Suprapubic skin (tissue), 3 donors: Measurements from ENCODE around the gene CAMK2D.

Experiments
- EP300 ChIP-seq: sonication (generic); formaldehyde crosslinking; IDR thresholded peaks from one replicate; pipeline ENCODE4 v1.6.1; 2017; ENCODE audit warnings: antibody characterized with exemption
- POLR2A ChIP-seq, 2 donors: fragments of 450-650 bp; IDR thresholded peaks; one replicate each; pipeline ENCODE4 v1.6.1; 2017; ENCODE audit warnings: antibody characterized with exemption in 2 of 2, mild to moderate bottlenecking in 2 of 2, moderate library complexity in 2 of 2
- TF ChIP-seq, protein P1 (sequence below), 2 donors: fragments of 200-600 bp in 1 of 2; fragments of 450-650 bp in 1 of 2; sonication (generic) in 1 of 2; IDR thresholded peaks; one replicate each; pipeline ENCODE4 v1.5.1; 2016 to 2019; ENCODE audit warnings: antibody characterized with exemption in 2 of 2, mild to moderate bottlenecking in 1 of 2, moderate library complexity in 1 of 2

- TF ChIP-seq, protein P1, sequence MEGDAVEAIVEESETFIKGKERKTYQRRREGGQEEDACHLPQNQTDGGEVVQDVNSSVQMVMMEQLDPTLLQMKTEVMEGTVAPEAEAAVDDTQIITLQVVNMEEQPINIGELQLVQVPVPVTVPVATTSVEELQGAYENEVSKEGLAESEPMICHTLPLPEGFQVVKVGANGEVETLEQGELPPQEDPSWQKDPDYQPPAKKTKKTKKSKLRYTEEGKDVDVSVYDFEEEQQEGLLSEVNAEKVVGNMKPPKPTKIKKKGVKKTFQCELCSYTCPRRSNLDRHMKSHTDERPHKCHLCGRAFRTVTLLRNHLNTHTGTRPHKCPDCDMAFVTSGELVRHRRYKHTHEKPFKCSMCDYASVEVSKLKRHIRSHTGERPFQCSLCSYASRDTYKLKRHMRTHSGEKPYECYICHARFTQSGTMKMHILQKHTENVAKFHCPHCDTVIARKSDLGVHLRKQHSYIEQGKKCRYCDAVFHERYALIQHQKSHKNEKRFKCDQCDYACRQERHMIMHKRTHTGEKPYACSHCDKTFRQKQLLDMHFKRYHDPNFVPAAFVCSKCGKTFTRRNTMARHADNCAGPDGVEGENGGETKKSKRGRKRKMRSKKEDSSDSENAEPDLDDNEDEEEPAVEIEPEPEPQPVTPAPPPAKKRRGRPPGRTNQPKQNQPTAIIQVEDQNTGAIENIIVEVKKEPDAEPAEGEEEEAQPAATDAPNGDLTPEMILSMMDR (IDR thresholded peaks at IDR 0.05) = no peak
- TF ChIP-seq POLR2A (IDR thresholded peaks at IDR 0.05) (no peak), EP300 (no peak)
Observed at GRCh38 chr4:113674251-113674650, 87.3 kb downstream of the CAMK2D start.
